Globus pallidus (tissue), 1 donor: ENCODE measurements around the gene USP10.
"Not testable (repeated sequence)": the region's sequence is repeated elsewhere in the genome, so short reads cannot be mapped to it uniquely, and the experiment has no call there.

Experiments
- DNase-seq: peaks from one replicate; pipeline ENCODE4 v3.0.0-alpha.2; 2015; ENCODE audit warnings: low spot score

Gene USP10

GRCh38 chr16:84673203-84673535, 26.6 kb upstream of the USP10 start:
- DNase-seq, result no peak

GRCh38 chr16:84673561-84673960, 26.2 kb upstream of the USP10 start:
- DNase-seq, result no peak

GRCh38 chr16:84675423-84675822, 24.4 kb upstream of the USP10 start:
- DNase-seq, result no peak

GRCh38 chr16:84675884-84676283, 23.9 kb upstream of the USP10 start:
- no peak for DNase-seq

GRCh38 chr16:84677017-84677803, 22.6 kb upstream of the USP10 start:
- no peak for DNase-seq

GRCh38 chr16:84677849-84678248, 22.0 kb upstream of the USP10 start:
- DNase-seq, result no peak

GRCh38 chr16:84678541-84678940, 21.3 kb upstream of the USP10 start:
- DNase-seq, result no peak

- no peak for DNase-seq
Measured at GRCh38 chr16:84680165-84680842, 19.5 kb upstream of the USP10 start.

- no peak for DNase-seq
Measured at GRCh38 chr16:84680843-84681629, 18.8 kb upstream of the USP10 start.

- no peak for DNase-seq
Measured at GRCh38 chr16:84683691-84684591, 15.9 kb upstream of the USP10 start.

- DNase-seq, result no peak
Measured at GRCh38 chr16:84684592-84684965, 15.2 kb upstream of the USP10 start.

GRCh38 chr16:84685210-84685609, 14.6 kb upstream of the USP10 start:
- DNase-seq, result no peak

- no peak for DNase-seq
Measured at GRCh38 chr16:84686707-84687298, 13.0 kb upstream of the USP10 start.

- no peak for DNase-seq
Measured at GRCh38 chr16:84687715-84688114, 12.1 kb upstream of the USP10 start.

- DNase-seq, result not testable (repeated sequence)
Measured at GRCh38 chr16:84688163-84688562, 11.6 kb upstream of the USP10 start.

GRCh38 chr16:84689111-84689510, 10.7 kb upstream of the USP10 start:
- DNase-seq, result no peak

- no peak for DNase-seq
Measured at GRCh38 chr16:84690088-84690819, 9.5 kb upstream of the USP10 start.

- no peak for DNase-seq
Measured at GRCh38 chr16:84692451-84693214, 7.2 kb upstream of the USP10 start.

- not testable (repeated sequence) for DNase-seq
Measured at GRCh38 chr16:84693869-84694268, 5.9 kb upstream of the USP10 start.

GRCh38 chr16:84694980-84695379, 4.8 kb upstream of the USP10 start:
- DNase-seq, result no peak
